Loucy (cell line): ENCODE data around the gene PAAF1.

Experiments used
- H2AFZ ChIP-seq: fragments of 200-600 bp; sonication (generic); 2 replicates; pipeline ENCODE4 v1.6.0; 2016; ENCODE audit warnings: antibody characterized with exemption, mild to moderate bottlenecking, low read length, moderate library complexity
- H3F3A ChIP-seq: fragments of 200-600 bp; 2 replicates; pipeline ENCODE4 v1.6.0; 2016; ENCODE audit warnings: antibody characterized with exemption, low read depth, mild to moderate bottlenecking
- H3K27me3 ChIP-seq: fragments of 200-600 bp; sonication (generic); 2 replicates; pipeline ENCODE4 v1.6.1; 2014; ENCODE audit warnings: low read length, mild to moderate bottlenecking; ENCODE audit not compliant: insufficient read depth, poor library complexity, severe bottlenecking
- H3K36me3 ChIP-seq: fragments of 200-600 bp; sonication (generic); 2 replicates; pipeline ENCODE4 v1.6.1; 2016; ENCODE audit warnings: low read length; ENCODE audit not compliant: insufficient read depth
- H3K4me1 ChIP-seq: fragments of 200-600 bp; sonication (generic); 2 replicates; pipeline ENCODE4 v1.5.1; 2014; ENCODE audit warnings: low read length, mild to moderate bottlenecking; ENCODE audit not compliant: insufficient read depth, poor library complexity, severe bottlenecking
- H3K4me2 ChIP-seq: fragments of 200-600 bp; sonication (generic); 2 replicates; pipeline ENCODE4 v1.6.0; 2014; ENCODE audit warnings: antibody characterized with exemption, low read length, low read depth, mild to moderate bottlenecking; ENCODE audit not compliant: poor library complexity, severe bottlenecking
- H3K4me3 ChIP-seq: fragments of 200-600 bp; sonication (generic); 2 replicates; pipeline ENCODE4 v1.5.1; 2014; ENCODE audit warnings: low read length, mild to moderate bottlenecking, mixed read lengths; ENCODE audit not compliant: poor library complexity, severe bottlenecking
- H3K79me2 ChIP-seq: fragments of 200-600 bp; sonication (generic); 2 replicates; pipeline ENCODE4 v1.6.1; 2014; ENCODE audit warnings: low read length; ENCODE audit not compliant: insufficient read depth
- H3K9ac ChIP-seq: fragments of 200-600 bp; sonication (generic); 2 replicates; pipeline ENCODE4 v1.6.0; 2014; ENCODE audit warnings: mild to moderate bottlenecking, low read depth, low read length, moderate library complexity; ENCODE audit not compliant: poor library complexity, severe bottlenecking
- H3K9me2 ChIP-seq: fragments of 200-600 bp; sonication (generic); replicated peaks from 2 replicates; pipeline ENCODE4 v1.6.1; 2016; ENCODE audit warnings: low read depth, low read length, mixed read lengths
- H3K9me3 ChIP-seq: fragments of 200-600 bp; sonication (generic); 2 replicates; pipeline ENCODE4 v1.6.1; 2014; ENCODE audit warnings: mild to moderate bottlenecking, antibody characterized with exemption, low read length, low read depth; ENCODE audit not compliant: insufficient read depth
- H4K20me1 ChIP-seq: fragments of 200-600 bp; sonication (generic); 2 replicates; pipeline ENCODE4 v1.6.0; 2014; ENCODE audit warnings: antibody characterized with exemption, low read length, mild to moderate bottlenecking; ENCODE audit not compliant: insufficient read depth, poor library complexity, severe bottlenecking
- EZH2phosphoT487 ChIP-seq: fragments of 200-600 bp; IDR thresholded peaks from 2 replicates; pipeline ENCODE4 v1.6.1; 2018; ENCODE audit warnings: antibody characterized with exemption, mild to moderate bottlenecking, moderate library complexity, borderline replicate concordance
- TF ChIP-seq, protein P1 (sequence below): fragments of 200-600 bp; sonication (generic); conservative IDR thresholded peaks from 2 replicates; pipeline ENCODE4 v1.5.1; 2014; ENCODE audit warnings: mild to moderate bottlenecking, antibody characterized with exemption, low read length

The PAAF1 gene

GRCh38 chr11:73939096-73939495, 62.3 kb downstream of the PAAF1 start:
- Histone ChIP-seq H3K9me2 (no peaks in the 10 kb centered on the region), H3K4me1 (no peaks in the 10 kb centered on the region), H3K36me3 (no peaks in the 10 kb centered on the region), H3F3A (no peaks in the 10 kb centered on the region), H3K4me3 (no peak overlapping the region), H3K9me3 (peaks cover 7% of the 10 kb centered on the region; the same call in 1 of the 2 replicates), H3K79me2 (no peaks in the 10 kb centered on the region), H3K9ac (no peak overlapping the region), H2AFZ (no peak overlapping the region), H3K27me3 (no peaks in the 10 kb centered on the region), H3K4me2 (no peak overlapping the region), H4K20me1 (no peaks in the 10 kb centered on the region)
- TF ChIP-seq, protein P1, sequence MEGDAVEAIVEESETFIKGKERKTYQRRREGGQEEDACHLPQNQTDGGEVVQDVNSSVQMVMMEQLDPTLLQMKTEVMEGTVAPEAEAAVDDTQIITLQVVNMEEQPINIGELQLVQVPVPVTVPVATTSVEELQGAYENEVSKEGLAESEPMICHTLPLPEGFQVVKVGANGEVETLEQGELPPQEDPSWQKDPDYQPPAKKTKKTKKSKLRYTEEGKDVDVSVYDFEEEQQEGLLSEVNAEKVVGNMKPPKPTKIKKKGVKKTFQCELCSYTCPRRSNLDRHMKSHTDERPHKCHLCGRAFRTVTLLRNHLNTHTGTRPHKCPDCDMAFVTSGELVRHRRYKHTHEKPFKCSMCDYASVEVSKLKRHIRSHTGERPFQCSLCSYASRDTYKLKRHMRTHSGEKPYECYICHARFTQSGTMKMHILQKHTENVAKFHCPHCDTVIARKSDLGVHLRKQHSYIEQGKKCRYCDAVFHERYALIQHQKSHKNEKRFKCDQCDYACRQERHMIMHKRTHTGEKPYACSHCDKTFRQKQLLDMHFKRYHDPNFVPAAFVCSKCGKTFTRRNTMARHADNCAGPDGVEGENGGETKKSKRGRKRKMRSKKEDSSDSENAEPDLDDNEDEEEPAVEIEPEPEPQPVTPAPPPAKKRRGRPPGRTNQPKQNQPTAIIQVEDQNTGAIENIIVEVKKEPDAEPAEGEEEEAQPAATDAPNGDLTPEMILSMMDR, result no peak
- TF ChIP-seq EZH2phosphoT487, result no peak

- Histone ChIP-seq H2AFZ (no peak overlapping the region), H3K4me1 (no peaks in the 10 kb centered on the region), H3K9me2 (no peaks in the 10 kb centered on the region), H3F3A (no peaks in the 10 kb centered on the region), H3K36me3 (no peaks in the 10 kb centered on the region), H3K4me3 (no peak overlapping the region), H3K9me3 (peaks cover 7% of the 10 kb centered on the region; the same call in 1 of the 2 replicates), H3K4me2 (no peak overlapping the region), H3K79me2 (no peaks in the 10 kb centered on the region), H3K9ac (no peak overlapping the region), H3K27me3 (no peaks in the 10 kb centered on the region), H4K20me1 (no peaks in the 10 kb centered on the region)
- no peak for TF ChIP-seq EZH2phosphoT487
- TF ChIP-seq, protein P1, result no peak
These were observed 64.2 kb downstream of the PAAF1 start for GRCh38 chr11:73940801-73941570.

GRCh38 chr11:73942010-73942409, 65.2 kb downstream of the PAAF1 start:
- no peaks in the 10 kb centered on the region for H3K79me2 ChIP-seq
- H3K4me2 ChIP-seq, result no peak overlapping the region
- no peaks in the 10 kb centered on the region for H3K4me1 ChIP-seq
- no peak overlapping the region for H3K9ac ChIP-seq
- no peaks in the 10 kb centered on the region for H3F3A ChIP-seq
- no peaks in the 10 kb centered on the region for H3K27me3 ChIP-seq
- no peaks in the 10 kb centered on the region for H4K20me1 ChIP-seq
- H3K36me3 ChIP-seq, result no peaks in the 10 kb centered on the region
- H3K9me3 ChIP-seq, result peaks cover 7% of the 10 kb centered on the region; the same call in 1 of the 2 replicates
- H3K4me3 ChIP-seq, result no peak overlapping the region
- H2AFZ ChIP-seq, result no peak overlapping the region
- H3K9me2 ChIP-seq, result no peaks in the 10 kb centered on the region
- TF ChIP-seq, protein P1, result no peak
- TF ChIP-seq EZH2phosphoT487, result no peak
